ENCODE measurements around the gene BAD. TPM values are rescaled to one million over a fixed set of nuclear protein-coding genes. Genes with fewer than 3 reads are reported as not detected.

BAD gene
- total and polyA plus RNA-seq, 2 of the 13 experiments (the other 11 are each of a cell fraction or from before 2014, with no cell fraction given), result 17.9 to 28.5 TPM

DNA sequence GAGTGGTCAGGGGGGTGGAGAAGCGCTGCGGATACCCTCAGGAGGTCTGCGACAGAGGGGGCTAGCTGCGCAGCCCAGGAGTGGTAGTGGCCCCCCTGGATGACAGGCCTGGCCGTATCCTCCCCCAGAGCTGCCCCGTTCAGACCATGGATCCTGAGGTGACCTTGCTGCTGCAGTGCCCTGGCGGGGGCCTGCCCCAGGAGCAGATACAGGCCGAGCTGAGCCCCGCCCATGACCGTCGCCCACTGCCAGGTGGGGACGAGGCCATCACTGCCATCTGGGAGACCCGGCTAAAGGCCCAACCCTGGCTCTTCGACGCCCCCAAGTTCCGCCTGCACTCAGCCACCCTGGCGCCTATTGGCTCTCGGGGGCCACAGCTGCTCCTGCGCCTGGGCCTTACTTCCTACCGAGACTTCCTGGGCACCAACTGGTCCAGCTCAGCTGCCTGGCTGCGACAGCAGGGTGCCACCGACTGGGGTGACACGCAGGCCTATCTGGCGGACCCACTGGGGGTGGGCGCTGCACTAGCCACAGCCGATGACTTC is 57.9 kb downstream of the BAD start (continued):
- TF ChIP-seq, protein P1, sequence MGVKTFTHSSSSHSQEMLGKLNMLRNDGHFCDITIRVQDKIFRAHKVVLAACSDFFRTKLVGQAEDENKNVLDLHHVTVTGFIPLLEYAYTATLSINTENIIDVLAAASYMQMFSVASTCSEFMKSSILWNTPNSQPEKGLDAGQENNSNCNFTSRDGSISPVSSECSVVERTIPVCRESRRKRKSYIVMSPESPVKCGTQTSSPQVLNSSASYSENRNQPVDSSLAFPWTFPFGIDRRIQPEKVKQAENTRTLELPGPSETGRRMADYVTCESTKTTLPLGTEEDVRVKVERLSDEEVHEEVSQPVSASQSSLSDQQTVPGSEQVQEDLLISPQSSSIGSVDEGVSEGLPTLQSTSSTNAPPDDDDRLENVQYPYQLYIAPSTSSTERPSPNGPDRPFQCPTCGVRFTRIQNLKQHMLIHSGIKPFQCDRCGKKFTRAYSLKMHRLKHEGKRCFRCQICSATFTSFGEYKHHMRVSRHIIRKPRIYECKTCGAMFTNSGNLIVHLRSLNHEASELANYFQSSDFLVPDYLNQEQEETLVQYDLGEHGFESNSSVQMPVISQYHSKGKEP (CRISPR knock-in tag; IDR thresholded peaks at IDR 0.05), result no peak
- no peak for TF ChIP-seq NAIF1 (CRISPR knock-in tag; IDR thresholded peaks at IDR 0.05; ENCODE audit: borderline replicate concordance)
- TF ChIP-seq, protein P2, sequence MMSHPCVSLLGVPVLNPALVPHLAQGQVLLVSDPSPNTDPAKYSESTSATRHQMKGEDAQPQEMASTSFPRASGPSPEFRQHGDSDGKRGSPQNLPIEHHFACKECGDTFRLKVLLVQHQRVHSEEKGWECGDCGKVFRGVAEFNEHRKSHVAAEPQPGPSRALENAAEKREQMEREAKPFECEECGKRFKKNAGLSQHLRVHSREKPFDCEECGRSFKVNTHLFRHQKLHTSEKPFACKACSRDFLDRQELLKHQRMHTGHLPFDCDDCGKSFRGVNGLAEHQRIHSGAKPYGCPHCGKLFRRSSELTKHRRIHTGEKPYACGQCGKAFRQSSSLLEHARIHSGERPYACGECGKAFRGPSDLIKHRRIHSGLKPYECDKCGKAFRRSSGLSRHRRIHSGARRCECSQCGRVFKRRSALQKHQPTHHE (CRISPR knock-in tag; IDR thresholded peaks at IDR 0.05; ENCODE audit: borderline replicate concordance), result no peak
- peak; percentile 73; the same call in 1 of the 2 replicates for TF ChIP-seq ZSCAN21 (CRISPR knock-in tag; IDR thresholded peaks at IDR 0.05; ENCODE audit: borderline replicate concordance)
- TF ChIP-seq HMG20A (CRISPR knock-in tag; IDR thresholded peaks at IDR 0.05; ENCODE audit: borderline replicate concordance), result no peak
- no peak for TF ChIP-seq ZNF570 (CRISPR knock-in tag; IDR thresholded peaks at IDR 0.05; ENCODE audit: borderline replicate concordance)
- TF ChIP-seq DNMT1 (CRISPR knock-in tag; IDR thresholded peaks at IDR 0.05), result no peak
- 0 out of 2 replicates have a peak, but pooled peaks have one; percentile 46 for TF ChIP-seq RFXAP (CRISPR knock-in tag; IDR thresholded peaks at IDR 0.05; ENCODE audit: borderline replicate concordance)
- TF ChIP-seq ARNTL (CRISPR knock-in tag; IDR thresholded peaks at IDR 0.05), result no peak
- peak; percentile 67; the same call in 1 of the 2 replicates for TF ChIP-seq BCL3 (CRISPR knock-in tag; IDR thresholded peaks at IDR 0.05)
- no peak for TF ChIP-seq ZSCAN9 (CRISPR knock-in tag; IDR thresholded peaks at IDR 0.05; ENCODE audit: borderline replicate concordance)
